Measurements from ENCODE around the gene MAP3K19. TPM values are rescaled to one million over a fixed set of nuclear protein-coding genes. Genes with fewer than 3 reads are reported as not detected.

MAP3K19 gene
- total RNA-seq = not detected in 2 replicates

GRCh38 chr2:135047300-135047699 lies at the start of gene MAP3K19:
Gene MAP3K19 (minus strand): TSS chr2:135047447. CDS start chr2:135024647, 22,800 bp downstream.

GRCh38 chr2:135052042-135052876 lies 5.0 kb upstream of the MAP3K19 start, which contains the start of gene RAB3GAP1:
Gene RAB3GAP1 (plus strand): TSS chr2:135052292. CDS start chr2:135052308, 16 bp downstream.

GRCh38 chr2:134918526-134919340 lies 128.5 kb downstream of the MAP3K19 start, which contains the start of gene CCNT2:
Gene CCNT2 (plus strand): TSS chr2:134918822. CDS start chr2:134918855, 33 bp downstream.

Other genes with a start within 250 kb of the MAP3K19 start
- gene ACMSD, start 208.8 kb downstream of the MAP3K19 start, total RNA-seq = not detected in 2 replicates
- 30.7 and 31.9 TPM in 2 replicates for gene CCNT2, start 128.6 kb downstream of the MAP3K19 start, total RNA-seq
- gene RAB3GAP1, start 4.8 kb upstream of the MAP3K19 start, total RNA-seq = 129 and 132 TPM in 2 replicates

All from articular chondrocyte of knee joint (primary cell).